Measurements from ENCODE around the gene MRPL23.

MRPL23 gene

GRCh38 chr11:1921574-1922141 is 25.5 kb upstream of the MRPL23 start:
- no peak for DNase-seq (ENCODE audit: low read depth)

- DNase-seq (ENCODE audit: low read depth), result no peak
Measured at GRCh38 chr11:1922481-1923081, 24.6 kb upstream of the MRPL23 start.

GRCh38 chr11:1923201-1923956 is 23.8 kb upstream of the MRPL23 start:
- DNase-seq (ENCODE audit: low read depth), result no peak

GRCh38 chr11:1924181-1924580 is 23.0 kb upstream of the MRPL23 start:
- DNase-seq (ENCODE audit: low read depth), result no peak

- DNase-seq (ENCODE audit: low read depth), result no peak
Measured at GRCh38 chr11:1924646-1925372, 22.3 kb upstream of the MRPL23 start.

- DNase-seq (ENCODE audit: low read depth), result no peak
Measured at GRCh38 chr11:1925373-1926155, 21.6 kb upstream of the MRPL23 start.

- no peak for DNase-seq (ENCODE audit: low read depth)
Measured at GRCh38 chr11:1926156-1927025, 20.7 kb upstream of the MRPL23 start.

- DNase-seq (ENCODE audit: low read depth), result no peak
Measured at GRCh38 chr11:1927026-1927847, 19.9 kb upstream of the MRPL23 start.

- no peak for DNase-seq (ENCODE audit: low read depth)
Measured at GRCh38 chr11:1927848-1928469, 19.2 kb upstream of the MRPL23 start.

GRCh38 chr11:1928470-1928890 is 18.7 kb upstream of the MRPL23 start:
- DNase-seq (ENCODE audit: low read depth), result no peak

- no peak for DNase-seq (ENCODE audit: low read depth)
Measured at GRCh38 chr11:1928891-1929541, 18.1 kb upstream of the MRPL23 start.

- no peak for DNase-seq (ENCODE audit: low read depth)
Measured at GRCh38 chr11:1929621-1930461, 17.3 kb upstream of the MRPL23 start.

- no peak for DNase-seq (ENCODE audit: low read depth)
Measured at GRCh38 chr11:1930462-1930830, 16.7 kb upstream of the MRPL23 start.

GRCh38 chr11:1931341-1932104 is 15.6 kb upstream of the MRPL23 start:
- DNase-seq (ENCODE audit: low read depth), result no peak

GRCh38 chr11:1932105-1932480 is 15.0 kb upstream of the MRPL23 start:
- DNase-seq (ENCODE audit: low read depth), result no peak

- DNase-seq (ENCODE audit: low read depth), result no peak
Measured at GRCh38 chr11:1932681-1933080, 14.5 kb upstream of the MRPL23 start.
